ENCODE data around the gene TLCD1.

Gene TLCD1

GRCh38 chr17:28755486-28755885 is 29.5 kb upstream of the TLCD1 start:
- no peak for DNase-seq (ENCODE audit: low read depth)
- no peak overlapping the region for H3K4me3 ChIP-seq (ENCODE audit: low read length)
- H3K36me3 ChIP-seq (ENCODE audit: control insufficient read depth, insufficient read depth, low read length, severe bottlenecking), result peaks cover 49% of the 10 kb centered on the region
- peaks cover 3% of the 10 kb centered on the region for H3K4me1 ChIP-seq (ENCODE audit: control insufficient read depth, insufficient read depth, low read length)
- no peaks in the 10 kb centered on the region for H3K9me3 ChIP-seq (ENCODE audit: control insufficient read depth, low read length)
- H3K27me3 ChIP-seq (replicated peaks; ENCODE audit: control insufficient read depth, insufficient read depth, low read length), result no peaks in the 10 kb centered on the region
- H3K9ac ChIP-seq (ENCODE audit: low read length), result no peak overlapping the region

GRCh38 chr17:28751600-28752366 is 25.8 kb upstream of the TLCD1 start:
- no peak for DNase-seq (ENCODE audit: low read depth)
- Histone ChIP-seq H3K27me3 (replicated peaks; ENCODE audit: control insufficient read depth, insufficient read depth, low read length) (no peaks in the 10 kb centered on the region), H3K9me3 (ENCODE audit: control insufficient read depth, low read length) (no peaks in the 10 kb centered on the region), H3K36me3 (ENCODE audit: control insufficient read depth, insufficient read depth, low read length, severe bottlenecking) (peaks cover 36% of the 10 kb centered on the region), H3K4me1 (ENCODE audit: control insufficient read depth, insufficient read depth, low read length) (peaks cover 12% of the 10 kb centered on the region), H3K9ac (ENCODE audit: low read length) (no peak overlapping the region), H3K4me3 (ENCODE audit: low read length) (no peak overlapping the region)

GRCh38 chr17:28750178-28751047 is 24.4 kb upstream of the TLCD1 start:
- H3K4me3 ChIP-seq (ENCODE audit: low read length), result no peak overlapping the region

GRCh38 chr17:28749516-28750177 is 23.6 kb upstream of the TLCD1 start:
- H3K36me3 ChIP-seq (ENCODE audit: control insufficient read depth, insufficient read depth, low read length, severe bottlenecking), result peaks cover 23% of the 10 kb centered on the region
- no peaks in the 10 kb centered on the region for H3K27me3 ChIP-seq (replicated peaks; ENCODE audit: control insufficient read depth, insufficient read depth, low read length)
- peaks cover 26% of the 10 kb centered on the region for H3K4me1 ChIP-seq (ENCODE audit: control insufficient read depth, insufficient read depth, low read length)
- no peaks in the 10 kb centered on the region for H3K9me3 ChIP-seq (ENCODE audit: control insufficient read depth, low read length)
- DNase-seq (ENCODE audit: low read depth), result no peak
- H3K9ac ChIP-seq (ENCODE audit: low read length), result peak overlapping the region; percentile 65
- H3K4me3 ChIP-seq (ENCODE audit: low read length), result no peak overlapping the region

More at GRCh38 chr17:28750178-28751047, 24.4 kb upstream of the TLCD1 start:
- Histone ChIP-seq H3K27me3 (replicated peaks; ENCODE audit: control insufficient read depth, insufficient read depth, low read length) (no peaks in the 10 kb centered on the region), H3K36me3 (ENCODE audit: control insufficient read depth, insufficient read depth, low read length, severe bottlenecking) (peaks cover 26% of the 10 kb centered on the region), H3K4me1 (ENCODE audit: control insufficient read depth, insufficient read depth, low read length) (peaks cover 25% of the 10 kb centered on the region), H3K9me3 (ENCODE audit: control insufficient read depth, low read length) (no peaks in the 10 kb centered on the region), H3K9ac (ENCODE audit: low read length) (peak overlapping the region; percentile 65)
- DNase-seq (ENCODE audit: low read depth), result peak; percentile 98

- DNase-seq (ENCODE audit: low read depth), result no peak
- Histone ChIP-seq H3K27me3 (replicated peaks; ENCODE audit: control insufficient read depth, insufficient read depth, low read length) (no peaks in the 10 kb centered on the region), H3K4me3 (ENCODE audit: low read length) (no peak overlapping the region), H3K9me3 (ENCODE audit: control insufficient read depth, low read length) (no peaks in the 10 kb centered on the region), H3K36me3 (ENCODE audit: control insufficient read depth, insufficient read depth, low read length, severe bottlenecking) (peaks cover 23% of the 10 kb centered on the region), H3K4me1 (ENCODE audit: control insufficient read depth, insufficient read depth, low read length) (peaks cover 26% of the 10 kb centered on the region), H3K9ac (ENCODE audit: low read length) (no peak overlapping the region)
Observed at GRCh38 chr17:28748852-28749515, 23.0 kb upstream of the TLCD1 start.

GRCh38 chr17:28747801-28748750 is 22.0 kb upstream of the TLCD1 start:
- H3K36me3 ChIP-seq (ENCODE audit: control insufficient read depth, insufficient read depth, low read length, severe bottlenecking), result peaks cover 23% of the 10 kb centered on the region
- peaks cover 29% of the 10 kb centered on the region for H3K4me1 ChIP-seq (ENCODE audit: control insufficient read depth, insufficient read depth, low read length)
- H3K9me3 ChIP-seq (ENCODE audit: control insufficient read depth, low read length), result no peaks in the 10 kb centered on the region
- H3K9ac ChIP-seq (ENCODE audit: low read length), result no peak overlapping the region
- no peaks in the 10 kb centered on the region for H3K27me3 ChIP-seq (replicated peaks; ENCODE audit: control insufficient read depth, insufficient read depth, low read length)
- DNase-seq (ENCODE audit: low read depth), result no peak
- H3K4me3 ChIP-seq (ENCODE audit: low read length), result no peak overlapping the region

- H3K4me3 ChIP-seq (ENCODE audit: low read length), result no peak overlapping the region
- H3K9me3 ChIP-seq (ENCODE audit: control insufficient read depth, low read length), result no peaks in the 10 kb centered on the region
- no peaks in the 10 kb centered on the region for H3K27me3 ChIP-seq (replicated peaks; ENCODE audit: control insufficient read depth, insufficient read depth, low read length)
- H3K36me3 ChIP-seq (ENCODE audit: control insufficient read depth, insufficient read depth, low read length, severe bottlenecking), result peaks cover 23% of the 10 kb centered on the region
- peaks cover 36% of the 10 kb centered on the region for H3K4me1 ChIP-seq (ENCODE audit: control insufficient read depth, insufficient read depth, low read length)
- no peak for DNase-seq (ENCODE audit: low read depth)
- H3K9ac ChIP-seq (ENCODE audit: low read length), result no peak overlapping the region
Observed at GRCh38 chr17:28747051-28747691, 21.1 kb upstream of the TLCD1 start.

- Histone ChIP-seq H3K27me3 (replicated peaks; ENCODE audit: control insufficient read depth, insufficient read depth, low read length) (no peaks in the 10 kb centered on the region), H3K9ac (ENCODE audit: low read length) (no peak overlapping the region), H3K4me1 (ENCODE audit: control insufficient read depth, insufficient read depth, low read length) (peaks cover 36% of the 10 kb centered on the region), H3K36me3 (ENCODE audit: control insufficient read depth, insufficient read depth, low read length, severe bottlenecking) (peaks cover 23% of the 10 kb centered on the region), H3K4me3 (ENCODE audit: low read length) (peak overlapping the region; percentile 84), H3K9me3 (ENCODE audit: control insufficient read depth, low read length) (no peaks in the 10 kb centered on the region)
- no peak for DNase-seq (ENCODE audit: low read depth)
Observed at GRCh38 chr17:28746611-28747050, 20.6 kb upstream of the TLCD1 start.

- peak overlapping the region; percentile 84 for H3K4me3 ChIP-seq (ENCODE audit: low read length)
- peaks cover 36% of the 10 kb centered on the region for H3K4me1 ChIP-seq (ENCODE audit: control insufficient read depth, insufficient read depth, low read length)
- H3K27me3 ChIP-seq (replicated peaks; ENCODE audit: control insufficient read depth, insufficient read depth, low read length), result no peaks in the 10 kb centered on the region
- peak overlapping the region; percentile 87 for H3K9ac ChIP-seq (ENCODE audit: low read length)
- no peaks in the 10 kb centered on the region for H3K9me3 ChIP-seq (ENCODE audit: control insufficient read depth, low read length)
- peaks cover 23% of the 10 kb centered on the region for H3K36me3 ChIP-seq (ENCODE audit: control insufficient read depth, insufficient read depth, low read length, severe bottlenecking)
- DNase-seq (ENCODE audit: low read depth), result peak; percentile 38
Observed at GRCh38 chr17:28745786-28746411, 19.9 kb upstream of the TLCD1 start.

Data from adipocyte (in vitro differentiated cells).